GM18861 (cell line): Measurements from ENCODE around the gene LTN1.
A peak's percentile ranks its signal among the peaks of the same experiment; 100 is the strongest.
"Not testable (repeated sequence)": the region's sequence is repeated elsewhere in the genome, so short reads cannot be mapped to it uniquely, and the experiment has no call there.

ENCODE experiments used
- ATAC-seq: cut with Tn5 transposase; IDR thresholded peaks from one replicate; pipeline ENCODE4 v1.9.1; 2021; ENCODE audit not compliant: unreplicated experiment

LTN1 gene

GRCh38 chr21:28992526-28993292, at the start of gene LTN1:
Gene LTN1 (minus strand): TSS chr21:28992877. CDS start chr21:28992805, 72 bp downstream.
- ATAC-seq = peak; percentile 96

DNA sequence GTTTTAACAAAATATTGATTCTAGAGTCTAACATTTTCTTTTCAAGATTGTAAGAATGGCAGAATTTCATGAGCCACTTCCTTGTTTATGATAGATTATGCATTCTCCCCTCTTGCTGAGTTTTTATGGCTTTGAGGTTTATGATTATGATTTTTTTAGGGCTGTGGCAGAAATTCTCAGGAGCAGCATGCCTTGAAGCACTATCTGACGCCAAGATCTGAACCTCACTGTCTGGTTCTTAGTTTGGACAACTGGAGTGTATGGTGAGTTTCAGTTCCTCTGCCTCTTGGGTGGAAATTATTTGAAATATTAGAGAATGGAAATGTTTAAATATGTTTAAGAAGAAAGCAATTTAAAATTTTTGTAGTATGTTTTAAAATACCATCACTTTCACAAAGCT, 42.0 kb upstream of the LTN1 start:
- no peak for ATAC-seq

- ATAC-seq = no peak
These were observed 41.2 kb upstream of the LTN1 start for GRCh38 chr21:29033871-29034270.

DNA sequence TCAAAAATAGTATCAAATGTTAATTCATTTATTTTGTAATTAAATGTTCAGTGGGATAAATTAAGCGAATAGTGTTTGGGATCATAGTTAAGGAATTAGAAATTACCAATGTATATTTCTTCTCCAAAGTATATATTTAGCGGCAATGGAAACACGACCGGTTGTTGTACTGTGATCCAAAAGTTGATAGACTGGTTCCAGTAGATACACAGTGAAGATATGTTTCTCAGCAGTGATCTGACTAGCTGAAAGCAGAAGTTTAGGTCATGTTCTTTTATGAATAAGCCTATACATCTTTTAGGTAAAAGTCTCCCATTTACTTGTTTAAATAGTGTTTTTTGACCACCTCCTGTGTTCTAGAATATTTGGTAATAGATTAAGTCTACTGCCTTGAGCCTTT, 40.6 kb upstream of the LTN1 start:
- no peak for ATAC-seq

DNA sequence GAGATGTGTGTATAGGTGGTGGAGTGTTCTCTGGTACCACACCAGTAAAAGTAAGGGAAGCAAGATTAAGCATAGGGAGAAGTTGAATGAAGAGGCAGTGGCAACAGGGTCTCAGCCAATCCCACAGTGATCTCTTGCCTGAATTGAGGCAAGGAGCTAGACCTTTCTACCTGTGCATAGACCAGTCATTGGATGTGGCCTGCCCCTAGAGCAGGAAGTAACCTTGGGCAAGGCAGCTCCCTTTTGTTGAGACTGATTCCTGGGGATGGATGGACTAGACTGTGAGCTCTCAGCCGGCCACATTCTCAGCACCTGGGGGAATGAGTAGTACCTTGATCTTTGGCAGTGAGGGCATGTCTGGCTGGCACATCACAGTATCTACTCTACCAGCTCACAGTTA, 38.2 kb upstream of the LTN1 start:
- ATAC-seq = no peak

- no peak for ATAC-seq
These were observed 36.8 kb upstream of the LTN1 start for GRCh38 chr21:29029524-29029923.

DNA sequence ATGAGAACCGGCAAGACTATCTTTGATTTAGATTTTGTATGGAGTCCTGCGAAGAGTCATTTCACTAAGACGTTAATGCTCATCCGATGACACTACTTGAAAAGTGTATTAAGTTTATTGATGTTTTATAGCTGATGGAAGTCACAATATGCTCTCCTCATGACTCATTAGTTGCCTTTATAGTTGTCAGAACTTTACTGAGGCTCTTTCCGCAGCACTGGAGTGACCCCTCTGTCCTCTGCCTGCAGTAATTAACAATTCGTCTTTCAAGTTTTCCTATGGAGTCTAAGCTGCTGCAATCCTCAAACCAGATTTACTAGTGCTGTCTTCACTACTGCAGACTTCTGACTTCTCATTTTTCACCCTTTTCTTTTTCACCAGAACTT, 32.6 kb upstream of the LTN1 start:
- no peak for ATAC-seq

GRCh38 chr21:29024474-29025327, 32.0 kb upstream of the LTN1 start, which contains the start of gene USP16:
Gene USP16 (plus strand): TSS chr21:29024668. CDS start chr21:29027914, 3,246 bp downstream.
- peak; percentile 95 for ATAC-seq

GRCh38 chr21:29022166-29022565, 29.5 kb upstream of the LTN1 start:
- no peak for ATAC-seq

GRCh38 chr21:29018540-29018939, 25.9 kb upstream of the LTN1 start:
- ATAC-seq = no peak

- ATAC-seq = no peak
These were observed 25.1 kb upstream of the LTN1 start for GRCh38 chr21:29017639-29018237.

DNA sequence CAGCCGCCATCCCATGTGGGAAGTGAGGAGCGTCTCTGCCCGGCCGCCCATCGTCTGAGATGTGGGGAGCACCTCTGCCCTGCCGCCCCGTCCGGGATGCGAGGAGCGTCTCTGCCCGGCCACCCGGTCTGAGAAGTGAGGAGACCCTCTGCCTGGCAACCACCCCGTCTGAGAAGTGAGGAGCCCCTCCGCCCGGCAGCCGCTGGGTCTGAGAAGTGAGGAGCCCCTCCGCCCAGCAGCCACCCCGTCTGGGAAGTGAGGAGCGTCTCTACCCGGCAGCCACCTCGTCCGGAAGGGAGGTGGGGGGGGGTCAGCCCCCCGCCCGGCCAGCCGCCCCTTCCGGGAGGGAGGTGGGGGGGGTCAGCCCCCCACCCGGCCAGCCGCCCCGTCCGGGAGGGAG, 18.6 kb upstream of the LTN1 start:
- not testable (repeated sequence) for ATAC-seq

- no peak for ATAC-seq
These were observed 15.7 kb upstream of the LTN1 start for GRCh38 chr21:29008367-29008766.

DNA sequence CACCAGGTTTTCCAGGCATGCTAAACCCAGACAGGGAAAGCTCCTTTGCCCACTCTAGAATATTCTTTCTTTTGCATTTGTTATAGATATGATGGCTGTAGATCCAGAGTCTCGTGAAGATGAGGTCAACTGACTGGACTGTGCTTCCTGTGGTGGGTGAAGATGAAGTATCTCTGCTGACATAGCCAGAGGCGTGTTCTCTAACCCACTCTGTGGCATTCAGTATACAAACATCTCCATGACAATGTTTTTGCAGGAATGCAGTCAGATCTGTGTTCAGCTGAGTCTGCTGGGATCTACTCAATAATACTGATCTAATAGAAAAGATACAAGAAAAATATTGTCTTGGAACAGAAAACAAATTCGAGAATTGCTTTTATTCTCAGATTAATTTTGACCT, 15.1 kb upstream of the LTN1 start:
- no peak for ATAC-seq

- ATAC-seq = no peak
These were observed 14.5 kb upstream of the LTN1 start for GRCh38 chr21:29007135-29007534.

GRCh38 chr21:29005696-29006095, 13.0 kb upstream of the LTN1 start:
- no peak for ATAC-seq

DNA sequence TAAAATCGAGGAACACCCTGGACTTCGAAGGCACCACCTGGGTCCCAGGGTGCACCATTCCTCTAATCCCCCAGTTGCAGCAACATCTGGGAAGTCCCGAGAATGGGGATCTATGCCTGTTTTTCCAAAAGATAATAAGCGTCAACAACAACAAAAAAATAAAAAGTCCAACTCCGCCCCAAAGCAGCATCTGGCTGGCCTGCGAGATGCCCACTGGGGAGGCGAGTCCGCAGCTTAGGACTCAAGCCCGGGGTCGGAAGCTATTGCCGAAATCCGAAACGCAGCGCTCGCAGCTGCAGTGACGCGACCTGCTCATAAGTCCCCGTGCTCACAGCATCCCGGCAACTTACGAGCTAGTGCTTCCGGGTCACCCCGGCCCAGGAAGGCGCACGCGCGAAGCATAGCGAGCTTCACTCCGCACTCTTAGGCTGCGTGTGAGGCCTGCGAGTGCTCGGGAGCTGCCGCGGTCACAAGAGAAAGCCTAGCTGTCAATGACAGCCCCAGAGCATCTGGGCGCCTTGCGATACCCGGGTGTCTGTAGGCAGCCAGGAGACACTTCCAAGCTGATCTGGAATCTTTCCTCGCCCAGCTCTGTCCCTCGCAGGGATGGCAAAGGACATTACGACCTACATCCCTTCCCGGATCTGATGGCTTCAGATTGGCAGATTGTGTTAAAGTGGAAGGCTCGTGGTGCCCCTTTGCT, 9.9 kb upstream of the LTN1 start:
- peak; percentile 99 for ATAC-seq

- ATAC-seq = no peak
These were observed 584 bp upstream of the LTN1 start for GRCh38 chr21:28993293-28993629.

GRCh38 chr21:28991861-28992525, 684 bp downstream of the LTN1 start:
- no peak for ATAC-seq

- not testable (repeated sequence) for ATAC-seq
These were observed 4.5 kb downstream of the LTN1 start for GRCh38 chr21:28988146-28988545.

DNA sequence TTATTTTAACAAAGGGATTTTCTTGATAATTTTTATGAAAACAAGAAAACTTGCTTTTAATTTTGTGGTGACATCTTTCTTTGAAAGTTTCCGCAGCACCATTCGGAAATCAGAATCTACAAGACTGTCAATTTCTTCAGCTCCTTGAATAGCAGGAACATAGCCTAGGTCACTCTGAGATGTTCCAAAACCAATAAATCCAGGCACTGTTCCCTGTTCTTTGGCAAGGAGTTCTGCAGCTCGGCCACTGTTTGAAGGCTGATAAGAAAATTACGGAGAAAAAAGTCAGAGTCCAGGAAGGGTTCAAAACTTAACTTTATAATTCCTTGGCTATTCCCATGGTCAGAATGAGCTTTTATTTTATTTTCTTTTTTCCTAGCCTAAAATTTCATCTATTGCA, 6.0 kb downstream of the LTN1 start:
- ATAC-seq = no peak
